ENCODE data around the gene PLXNA2.

The PLXNA2 gene, protein sequence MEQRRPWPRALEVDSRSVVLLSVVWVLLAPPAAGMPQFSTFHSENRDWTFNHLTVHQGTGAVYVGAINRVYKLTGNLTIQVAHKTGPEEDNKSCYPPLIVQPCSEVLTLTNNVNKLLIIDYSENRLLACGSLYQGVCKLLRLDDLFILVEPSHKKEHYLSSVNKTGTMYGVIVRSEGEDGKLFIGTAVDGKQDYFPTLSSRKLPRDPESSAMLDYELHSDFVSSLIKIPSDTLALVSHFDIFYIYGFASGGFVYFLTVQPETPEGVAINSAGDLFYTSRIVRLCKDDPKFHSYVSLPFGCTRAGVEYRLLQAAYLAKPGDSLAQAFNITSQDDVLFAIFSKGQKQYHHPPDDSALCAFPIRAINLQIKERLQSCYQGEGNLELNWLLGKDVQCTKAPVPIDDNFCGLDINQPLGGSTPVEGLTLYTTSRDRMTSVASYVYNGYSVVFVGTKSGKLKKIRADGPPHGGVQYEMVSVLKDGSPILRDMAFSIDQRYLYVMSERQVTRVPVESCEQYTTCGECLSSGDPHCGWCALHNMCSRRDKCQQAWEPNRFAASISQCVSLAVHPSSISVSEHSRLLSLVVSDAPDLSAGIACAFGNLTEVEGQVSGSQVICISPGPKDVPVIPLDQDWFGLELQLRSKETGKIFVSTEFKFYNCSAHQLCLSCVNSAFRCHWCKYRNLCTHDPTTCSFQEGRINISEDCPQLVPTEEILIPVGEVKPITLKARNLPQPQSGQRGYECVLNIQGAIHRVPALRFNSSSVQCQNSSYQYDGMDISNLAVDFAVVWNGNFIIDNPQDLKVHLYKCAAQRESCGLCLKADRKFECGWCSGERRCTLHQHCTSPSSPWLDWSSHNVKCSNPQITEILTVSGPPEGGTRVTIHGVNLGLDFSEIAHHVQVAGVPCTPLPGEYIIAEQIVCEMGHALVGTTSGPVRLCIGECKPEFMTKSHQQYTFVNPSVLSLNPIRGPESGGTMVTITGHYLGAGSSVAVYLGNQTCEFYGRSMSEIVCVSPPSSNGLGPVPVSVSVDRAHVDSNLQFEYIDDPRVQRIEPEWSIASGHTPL (N-terminal part only)

DNA sequence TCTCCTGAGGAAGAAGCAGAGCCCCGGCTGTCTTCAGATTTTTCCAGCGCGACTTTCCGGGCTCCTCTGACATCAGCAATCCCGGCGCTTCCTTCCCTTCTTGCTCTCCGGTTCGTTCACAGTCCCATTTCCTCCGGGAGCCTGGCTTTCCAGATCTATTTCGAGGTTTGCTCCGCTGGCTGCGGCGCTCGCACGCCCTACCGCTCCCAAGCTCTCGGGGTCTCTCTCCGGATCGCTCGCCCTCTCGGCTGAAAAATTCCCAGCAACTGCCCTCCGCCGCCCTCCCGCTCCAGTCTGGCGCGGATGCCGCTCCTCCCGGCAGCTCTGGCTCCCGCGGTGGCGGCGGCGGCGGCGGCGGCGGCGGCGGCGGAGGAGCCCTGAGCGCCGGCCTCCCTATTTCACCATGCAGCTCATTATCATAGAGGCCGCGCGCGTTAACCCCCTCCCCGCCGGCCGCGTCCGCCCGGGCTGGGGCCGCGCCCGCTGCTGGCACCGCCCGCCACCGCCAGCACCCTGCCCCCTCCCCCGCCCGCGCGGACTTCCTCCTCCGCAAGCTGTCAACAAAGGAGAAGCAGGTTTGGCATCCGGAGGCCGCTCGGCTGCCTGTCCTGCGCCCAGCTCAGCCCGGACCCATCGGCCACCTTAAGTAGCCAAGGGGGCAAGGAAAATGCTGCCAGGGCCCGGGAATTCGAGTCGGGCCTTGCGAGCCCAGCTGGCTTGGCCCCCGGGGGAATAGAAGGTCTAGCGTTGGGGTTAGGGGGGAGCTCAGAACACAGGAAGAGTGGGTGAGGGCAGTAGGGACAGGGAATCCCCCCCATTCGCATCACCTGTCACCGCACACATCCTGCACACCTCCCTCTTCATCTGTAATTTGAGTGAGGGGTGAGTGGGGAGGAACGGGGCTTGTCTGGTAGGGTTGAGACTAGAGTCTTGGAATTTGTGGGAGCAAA, at the start of gene PLXNA2:
TSS of gene PLXNA2 (minus strand) at position 418 of the 950 bp plus-strand sequence. CDS start 26,462 bp downstream, outside the sequence.
- Histone ChIP-seq H3K27me3 (ENCODE audit: low read depth, low read length) (peaks cover 14% of the 10 kb centered on the region), H3K9ac (ENCODE audit: low read length) (peak within 1 kb of the TSS; percentile 87), H3K36me3 (replicated peaks; ENCODE audit: low read depth, low read length) (peaks cover 3% of the 10 kb centered on the region), H3K4me2 (ENCODE audit: low read length) (peak within 1 kb of the TSS; percentile 88), H3K27ac (ENCODE audit: low read length) (peak within 1 kb of the TSS; percentile 33), H4K20me1 (ENCODE audit: insufficient read depth, low read length) (peaks cover 5% of the 10 kb centered on the region), H3K4me1 (ENCODE audit: low read length) (peaks cover 47% of the 10 kb centered on the region), H3K79me2 (ENCODE audit: low read length) (peaks cover 46% of the 10 kb centered on the region), H3K9me3 (ENCODE audit: insufficient read depth, low read length) (no peaks in the 10 kb centered on the region), H2AFZ (ENCODE audit: low read depth, low read length) (peak within 1 kb of the TSS; percentile 60), H3K4me3 (ENCODE audit: low read length) (peak within 1 kb of the TSS; percentile 84)
- TF ChIP-seq, protein P1, sequence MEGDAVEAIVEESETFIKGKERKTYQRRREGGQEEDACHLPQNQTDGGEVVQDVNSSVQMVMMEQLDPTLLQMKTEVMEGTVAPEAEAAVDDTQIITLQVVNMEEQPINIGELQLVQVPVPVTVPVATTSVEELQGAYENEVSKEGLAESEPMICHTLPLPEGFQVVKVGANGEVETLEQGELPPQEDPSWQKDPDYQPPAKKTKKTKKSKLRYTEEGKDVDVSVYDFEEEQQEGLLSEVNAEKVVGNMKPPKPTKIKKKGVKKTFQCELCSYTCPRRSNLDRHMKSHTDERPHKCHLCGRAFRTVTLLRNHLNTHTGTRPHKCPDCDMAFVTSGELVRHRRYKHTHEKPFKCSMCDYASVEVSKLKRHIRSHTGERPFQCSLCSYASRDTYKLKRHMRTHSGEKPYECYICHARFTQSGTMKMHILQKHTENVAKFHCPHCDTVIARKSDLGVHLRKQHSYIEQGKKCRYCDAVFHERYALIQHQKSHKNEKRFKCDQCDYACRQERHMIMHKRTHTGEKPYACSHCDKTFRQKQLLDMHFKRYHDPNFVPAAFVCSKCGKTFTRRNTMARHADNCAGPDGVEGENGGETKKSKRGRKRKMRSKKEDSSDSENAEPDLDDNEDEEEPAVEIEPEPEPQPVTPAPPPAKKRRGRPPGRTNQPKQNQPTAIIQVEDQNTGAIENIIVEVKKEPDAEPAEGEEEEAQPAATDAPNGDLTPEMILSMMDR (IDR thresholded peaks at IDR 0.05; ENCODE audit: low read depth, low read length), result no peak
- no peak for TF ChIP-seq EZH2phosphoT487 (IDR thresholded peaks at IDR 0.05; ENCODE audit: low read depth)

DNA sequence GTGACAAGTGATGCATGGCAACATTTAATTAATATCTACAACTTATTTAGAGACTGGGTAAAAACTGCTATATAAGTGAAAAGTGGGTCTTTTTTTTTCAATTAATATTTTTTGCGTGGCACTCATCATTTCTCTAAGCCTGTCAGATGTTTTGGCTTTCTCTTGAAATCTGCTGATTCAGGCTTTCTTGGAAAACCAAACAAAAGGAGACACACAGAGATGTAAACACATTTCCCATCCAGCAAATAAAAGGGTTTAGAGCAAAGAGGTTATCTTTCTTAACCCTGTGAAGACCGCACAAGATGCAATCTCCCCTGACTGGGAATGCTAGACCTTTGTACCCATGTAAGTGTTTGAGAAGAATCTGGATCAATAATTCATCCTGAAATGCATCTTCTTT, 48.7 kb upstream of the PLXNA2 start:
- Histone ChIP-seq H3K4me1 (ENCODE audit: low read length) (no peaks in the 10 kb centered on the region), H3K36me3 (replicated peaks; ENCODE audit: low read depth, low read length) (no peaks in the 10 kb centered on the region), H3K9me3 (ENCODE audit: insufficient read depth, low read length) (no peaks in the 10 kb centered on the region), H3K9ac (ENCODE audit: low read length) (no peak overlapping the region), H3K79me2 (ENCODE audit: low read length) (no peaks in the 10 kb centered on the region), H3K4me2 (ENCODE audit: low read length) (no peak overlapping the region), H3K27ac (ENCODE audit: low read length) (no peak overlapping the region), H3K27me3 (ENCODE audit: low read depth, low read length) (peaks cover 90% of the 10 kb centered on the region), H3K4me3 (ENCODE audit: low read length) (no peak overlapping the region), H2AFZ (ENCODE audit: low read depth, low read length) (no peak overlapping the region), H4K20me1 (ENCODE audit: insufficient read depth, low read length) (no peaks in the 10 kb centered on the region)
- TF ChIP-seq, protein P1 (IDR thresholded peaks at IDR 0.05; ENCODE audit: low read depth, low read length), result no peak
- no peak for TF ChIP-seq EZH2phosphoT487 (IDR thresholded peaks at IDR 0.05; ENCODE audit: low read depth)

DNA sequence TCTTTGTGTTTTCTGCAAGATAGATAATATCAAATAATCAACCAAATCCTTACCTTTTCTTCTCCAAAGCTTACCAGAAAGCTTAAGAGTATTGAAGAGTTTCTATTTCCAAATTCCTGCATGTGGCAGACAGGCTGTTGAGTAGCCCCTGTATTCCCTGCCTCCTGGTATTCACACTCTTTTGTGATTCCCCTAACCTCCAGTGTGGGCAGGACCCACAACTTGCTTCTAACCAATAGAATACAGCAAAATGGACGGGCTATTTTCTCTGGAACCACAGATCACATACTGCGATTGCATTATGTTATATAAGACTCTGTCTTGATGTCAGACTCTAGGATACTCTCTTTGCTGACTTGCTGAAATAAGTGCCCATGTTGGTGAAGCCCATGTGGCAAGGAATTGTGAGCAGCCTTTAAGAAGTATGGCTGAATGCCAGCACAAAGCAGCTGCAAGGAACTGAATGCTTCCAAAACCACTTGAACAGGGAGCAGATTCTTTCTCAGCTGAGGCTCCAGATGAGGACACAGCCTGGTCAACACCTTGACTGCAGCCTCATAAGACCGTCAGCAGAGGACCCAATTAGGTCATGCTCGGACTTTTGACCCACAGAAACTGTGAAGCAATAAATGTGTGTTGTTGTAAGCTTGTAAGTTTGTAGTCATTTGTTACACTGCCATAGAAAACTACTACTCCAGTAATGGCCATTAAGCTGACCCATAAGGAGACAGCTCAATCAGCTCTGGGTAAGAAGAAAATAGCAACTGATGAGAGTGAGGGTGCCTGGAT, 47.9 kb upstream of the PLXNA2 start:
- Histone ChIP-seq H3K4me3 (ENCODE audit: low read length) (no peak overlapping the region), H2AFZ (ENCODE audit: low read depth, low read length) (no peak overlapping the region), H3K4me2 (ENCODE audit: low read length) (no peak overlapping the region), H3K9ac (ENCODE audit: low read length) (no peak overlapping the region), H3K27ac (ENCODE audit: low read length) (no peak overlapping the region), H3K27me3 (ENCODE audit: low read depth, low read length) (peaks cover 89% of the 10 kb centered on the region), H3K36me3 (replicated peaks; ENCODE audit: low read depth, low read length) (no peaks in the 10 kb centered on the region), H3K79me2 (ENCODE audit: low read length) (no peaks in the 10 kb centered on the region), H3K9me3 (ENCODE audit: insufficient read depth, low read length) (no peaks in the 10 kb centered on the region), H4K20me1 (ENCODE audit: insufficient read depth, low read length) (no peaks in the 10 kb centered on the region), H3K4me1 (ENCODE audit: low read length) (no peaks in the 10 kb centered on the region)
- no peak for TF ChIP-seq EZH2phosphoT487 (IDR thresholded peaks at IDR 0.05; ENCODE audit: low read depth)
- TF ChIP-seq, protein P1 (IDR thresholded peaks at IDR 0.05; ENCODE audit: low read depth, low read length), result no peak
